C4-2B (cell line): ENCODE results near the gene CRYBB1.

Experiments
- CTCF ChIP-seq: fragments of 450-650 bp; conservative IDR thresholded peaks from 2 replicates; pipeline ENCODE4 v1.5.1; 2017; ENCODE audit warnings: mild to moderate bottlenecking
- ZFX ChIP-seq: fragments of 450-650 bp; IDR thresholded peaks from 2 replicates; pipeline ENCODE4 v1.6.1; 2017

GRCh38 chr22:26656891-26657851, 39.3 kb upstream of the CRYBB1 start, which contains the start of gene MIAT:
- TF ChIP-seq CTCF: no peak
- no peak for TF ChIP-seq ZFX
